Gastrocnemius medialis (tissue), 4 donors: Measurements from ENCODE around the gene NECTIN1. TPM values are rescaled to one million over a fixed set of nuclear protein-coding genes. Genes with fewer than 3 reads are reported as not detected.

Source experiments
- ATAC-seq, 2 donors: fragments of 150-250 bp; one replicate each; pipeline ENCODE4 v1.9.1; 2016
- DNase-seq, 2 donors: peaks; one replicate each; pipeline ENCODE4 v3.0.0-alpha.2; 2019
- H3K27ac ChIP-seq, 4 donors: fragments of 200-600 bp; sonication (generic); 1 replicate in 1 of 4; 2 replicates in 3 of 4; pipeline ENCODE4 v1.5.1; 2016 to 2018; ENCODE audit warnings: mild to moderate bottlenecking in 2 of 4, moderate library complexity in 1 of 4
- H3K27me3 ChIP-seq, 3 donors: fragments of 200-600 bp; sonication (generic) in 2 of 3; 1 replicate in 1 of 3; 2 replicates in 2 of 3; pipeline versions ENCODE4 v1.5.1 to v1.6.0; 2016 to 2019; ENCODE audit warnings: mild to moderate bottlenecking in 1 of 3, moderate library complexity in 1 of 3
- H3K36me3 ChIP-seq, 2 donors: fragments of 200-600 bp; sonication (generic) in 1 of 2; one replicate each; pipeline ENCODE4 v1.5.1; 2017 to 2018
- H3K4me1 ChIP-seq, 2 donors: fragments of 200-600 bp; sonication (generic) in 1 of 2; one replicate each; pipeline ENCODE4 v1.5.1; 2016 to 2017; ENCODE audit warnings: mild to moderate bottlenecking in 2 of 2
- H3K4me3 ChIP-seq, 4 donors: fragments of 200-600 bp; sonication (generic) in 3 of 4; 1 replicate in 1 of 4; 2 replicates in 3 of 4; pipeline ENCODE4 v1.5.1; 2016 to 2019; ENCODE audit warnings: mild to moderate bottlenecking in 2 of 4
- H3K9me3 ChIP-seq, 3 donors: fragments of 200-600 bp; sonication (generic) in 2 of 3; 1 replicate in 1 of 3; 2 replicates in 2 of 3; pipeline ENCODE4 v1.5.1; 2016 to 2019
- CTCF ChIP-seq, 5 experiments: fragments of 450-650 bp in 3 of 5; fragments of 200-600 bp in 2 of 5; sonication (generic) in 2 of 5; IDR thresholded peaks in 4 of 5; conservative IDR thresholded peaks in 1 of 5; 1 replicate in 4 of 5; 2 replicates in 1 of 5; pipeline ENCODE4 v1.5.1; 2016 to 2019; ENCODE audit warnings: antibody characterized with exemption in 5 of 5, mild to moderate bottlenecking in 3 of 5, moderate library complexity in 3 of 5
- POLR2A ChIP-seq, 2 donors: fragments of 450-650 bp; IDR thresholded peaks; one replicate each; pipeline ENCODE4 v1.6.1; 2017; ENCODE audit warnings: antibody characterized with exemption in 2 of 2, mild to moderate bottlenecking in 2 of 2, moderate library complexity in 2 of 2
- in situ Hi-C, 4 donors: fragments of 200-750 bp; cut with MboI; loops; one replicate each; pipeline versions ENCODE4 v1.15.0 to v1.8.0; 2017; ENCODE audit warnings: low sequenced_read_pairs in 4 of 4
- intact Hi-C: fragments of 100-400 bp; cut with DNase I; formaldehyde crosslinking; loops from one replicate; pipeline ENCODE4 v1.15.1; 2023; ENCODE audit warnings: low total_unique reads
- total RNA-seq, 4 donors: library from RNA; depleted of rRNA; stranded (reverse); fragments of >200 nt; gene quantifications; one replicate each; pipeline versions ENCODE4 v1.1.0 to v1.2.3, GENCODE V29; 2016

The NECTIN1 gene
- total RNA-seq, 4 donors from 2014 or later: 0.66 to 2.2 (median 0.92) TPM

- Histone ChIP-seq H3K9me3 (no peaks in the 10 kb centered on the region), H3K27me3 (no peaks in the 10 kb centered on the region), H3K27ac (peak overlapping the region in 1 of 4 donors; percentile 6), H3K4me3 (no peak overlapping the region), H3K4me1 (peaks cover 0 to 4% of the 10 kb centered on the region in 2 donors), H3K36me3 (no peaks in the 10 kb centered on the region)
- in situ Hi-C loops (loop anchor here in 1 of 4 donors (25.0 kb wide), 1 partner anchor 613 kb away; no protein-coding TSS in a partner anchor), intact Hi-C loops (no loop called here)
- DNase-seq (no peak), ATAC-seq (no peak)
- TF ChIP-seq POLR2A (IDR thresholded peaks at IDR 0.05): no peak
- TF ChIP-seq CTCF (IDR thresholded peaks at IDR 0.05 in 4 of 5, conservative IDR thresholded peaks at IDR 0.05 in 1 of 5): no peak
These were observed 55.2 kb downstream of the NECTIN1 start for GRCh38 chr11:119673759-119674336.

GRCh38 chr11:119673052-119673758, 55.8 kb downstream of the NECTIN1 start:
- DNase-seq: no peak
- no peaks in the 10 kb centered on the region for H3K9me3 ChIP-seq
- no peak overlapping the region for H3K4me3 ChIP-seq
- no peaks in the 10 kb centered on the region for H3K36me3 ChIP-seq
- peaks cover 0 to 4% of the 10 kb centered on the region in 2 donors for H3K4me1 ChIP-seq
- H3K27me3 ChIP-seq: no peaks in the 10 kb centered on the region
- intact Hi-C loops (no loop called here), in situ Hi-C loops (loop anchor here in 1 of 4 donors (25.0 kb wide), 1 partner anchor 614 kb away; no protein-coding TSS in a partner anchor)
- peak overlapping the region in 1 of 4 donors; percentile 6 for H3K27ac ChIP-seq
- no peak for ATAC-seq
- no peak for TF ChIP-seq CTCF (IDR thresholded peaks at IDR 0.05 in 4 of 5, conservative IDR thresholded peaks at IDR 0.05 in 1 of 5)
- no peak for TF ChIP-seq POLR2A (IDR thresholded peaks at IDR 0.05)

- peaks cover 0 to 4% of the 10 kb centered on the region in 2 donors for H3K4me1 ChIP-seq
- no peaks in the 10 kb centered on the region for H3K36me3 ChIP-seq
- TF ChIP-seq POLR2A (IDR thresholded peaks at IDR 0.05) (no peak), CTCF (IDR thresholded peaks at IDR 0.05 in 4 of 5, conservative IDR thresholded peaks at IDR 0.05 in 1 of 5) (no peak)
- intact Hi-C loops: no loop called here
- ATAC-seq (no peak), DNase-seq (no peak)
- H3K9me3 ChIP-seq: no peaks in the 10 kb centered on the region
- H3K27me3 ChIP-seq: no peaks in the 10 kb centered on the region
- in situ Hi-C loops: loop anchor here in 1 of 4 donors (25.0 kb wide), 1 partner anchor 615 kb away; no protein-coding TSS in a partner anchor
- H3K4me3 ChIP-seq: no peak overlapping the region
- no peak overlapping the region for H3K27ac ChIP-seq
These were observed 56.4 kb downstream of the NECTIN1 start for GRCh38 chr11:119672597-119672996.

GRCh38 chr11:119671561-119672015, 57.4 kb downstream of the NECTIN1 start:
- in situ Hi-C loops: loop anchor here in 1 of 4 donors (25.0 kb wide), 1 partner anchor 616 kb away; no protein-coding TSS in a partner anchor
- no peak for ATAC-seq

More at GRCh38 chr11:119671561-119672015, 57.4 kb downstream of the NECTIN1 start:
- DNase-seq: no peak
- H3K9me3 ChIP-seq: no peaks in the 10 kb centered on the region
- H3K36me3 ChIP-seq: no peaks in the 10 kb centered on the region
- no peak for TF ChIP-seq POLR2A (IDR thresholded peaks at IDR 0.05)
- no peak for TF ChIP-seq CTCF (IDR thresholded peaks at IDR 0.05 in 4 of 5, conservative IDR thresholded peaks at IDR 0.05 in 1 of 5)
- H3K27me3 ChIP-seq: no peaks in the 10 kb centered on the region
- intact Hi-C loops: no loop called here
- no peak overlapping the region for H3K4me3 ChIP-seq
- peak overlapping the region in 1 of 4 donors; percentile 21 for H3K27ac ChIP-seq
- H3K4me1 ChIP-seq: peaks cover 0 to 4% of the 10 kb centered on the region in 2 donors
